Measurements from ENCODE around the gene SEPTIN8.

Gene SEPTIN8

GRCh38 chr5:132763181-132764036 lies 13.6 kb downstream of the SEPTIN8 start:
- Histone ChIP-seq H4K91ac (ENCODE audit: low read length) (no peak overlapping the region), H2BK12ac (ENCODE audit: low read length in 2 of 2) (no peak overlapping the region), H3K4me2 (ENCODE audit: low read length, poor library complexity, severe bottlenecking) (no peak overlapping the region), H3K4me3 (ENCODE audit: insufficient read depth in 1 of 2, low read depth in 1 of 2, low read length in 2 of 2) (no peak overlapping the region), H2BK15ac (ENCODE audit: low read depth, poor library complexity, severe bottlenecking) (no peak overlapping the region), H3K4me1 (ENCODE audit: control insufficient read depth, insufficient read depth, low read depth, low read length) (peaks cover 15% of the 10 kb centered on the region), H3K14ac (ENCODE audit: low read length in 2 of 2) (no peak overlapping the region), H2AK5ac (ENCODE audit: low read length, severe bottlenecking) (no peak overlapping the region), H3K9me3 (ENCODE audit: control insufficient read depth, low read length) (no peaks in the 10 kb centered on the region), H3K23ac (ENCODE audit: low read length in 2 of 2) (no peak overlapping the region), H4K8ac (ENCODE audit: low read length) (no peak overlapping the region), H2AFZ (ENCODE audit: low read depth, low read length) (no peak overlapping the region), H3K79me1 (replicated peaks; ENCODE audit: low read length, poor library complexity, severe bottlenecking) (peaks cover 28% of the 10 kb centered on the region), H3K27me3 (ENCODE audit: control insufficient read depth in 1 of 2, insufficient read depth in 1 of 2, low read length in 2 of 2) (no peaks in the 10 kb centered on the region), H3K18ac (ENCODE audit: low read depth in 1 of 2, low read length in 2 of 2) (no peak overlapping the region), H3K36me3 (ENCODE audit: control insufficient read depth in 1 of 2, insufficient read depth in 2 of 2, low read depth in 1 of 2, low read length in 2 of 2) (peaks cover 67 to 79% of the 10 kb centered on the region in 2 experiments), H3K27ac (ENCODE audit: low read length, poor library complexity, severe bottlenecking) (no peak overlapping the region), H3K9ac (ENCODE audit: low read length) (no peak overlapping the region), H3K4ac (ENCODE audit: low read depth in 1 of 2, low read length in 2 of 2) (no peak overlapping the region), H2BK5ac (ENCODE audit: low read depth, low read length, poor library complexity, severe bottlenecking) (no peak overlapping the region), H2BK120ac (ENCODE audit: low read depth, low read length) (no peak overlapping the region)
- DNase-seq, result no peak
- WGBS, result 97% methylated on average over 17 of the region's 17 CpGs

- no peak overlapping the region for H3K9ac ChIP-seq (ENCODE audit: low read length)
- no peak overlapping the region for H4K91ac ChIP-seq (ENCODE audit: low read length)
- H3K27me3 ChIP-seq (ENCODE audit: control insufficient read depth in 1 of 2, insufficient read depth in 1 of 2, low read length in 2 of 2), result no peaks in the 10 kb centered on the region
- H3K18ac ChIP-seq (ENCODE audit: low read depth in 1 of 2, low read length in 2 of 2), result no peak overlapping the region
- H2BK12ac ChIP-seq (ENCODE audit: low read length in 2 of 2), result no peak overlapping the region
- H2AK5ac ChIP-seq (ENCODE audit: low read length, severe bottlenecking), result no peak overlapping the region
- no peak for DNase-seq
- H2AFZ ChIP-seq (ENCODE audit: low read depth, low read length), result no peak overlapping the region
- peaks cover 77 to 86% of the 10 kb centered on the region in 2 experiments for H3K36me3 ChIP-seq (ENCODE audit: control insufficient read depth in 1 of 2, insufficient read depth in 2 of 2, low read depth in 1 of 2, low read length in 2 of 2)
- no peak overlapping the region for H4K8ac ChIP-seq (ENCODE audit: low read length)
- peaks cover 6% of the 10 kb centered on the region for H3K4me1 ChIP-seq (ENCODE audit: control insufficient read depth, insufficient read depth, low read depth, low read length)
- peaks cover 29% of the 10 kb centered on the region for H3K79me1 ChIP-seq (replicated peaks; ENCODE audit: low read length, poor library complexity, severe bottlenecking)
- no peak overlapping the region for H3K4me2 ChIP-seq (ENCODE audit: low read length, poor library complexity, severe bottlenecking)
- H3K4me3 ChIP-seq (ENCODE audit: insufficient read depth in 1 of 2, low read depth in 1 of 2, low read length in 2 of 2), result no peak overlapping the region
- H3K27ac ChIP-seq (ENCODE audit: low read length, poor library complexity, severe bottlenecking), result no peak overlapping the region
- H2BK5ac ChIP-seq (ENCODE audit: low read depth, low read length, poor library complexity, severe bottlenecking), result no peak overlapping the region
- H3K14ac ChIP-seq (ENCODE audit: low read length in 2 of 2), result no peak overlapping the region
- WGBS, result 99% methylated on average over 11 of the region's 11 CpGs
- no peak overlapping the region for H2BK120ac ChIP-seq (ENCODE audit: low read depth, low read length)
- no peak overlapping the region for H2BK15ac ChIP-seq (ENCODE audit: low read depth, poor library complexity, severe bottlenecking)
- no peak overlapping the region for H3K4ac ChIP-seq (ENCODE audit: low read depth in 1 of 2, low read length in 2 of 2)
- H3K23ac ChIP-seq (ENCODE audit: low read length in 2 of 2), result no peak overlapping the region
- H3K9me3 ChIP-seq (ENCODE audit: control insufficient read depth, low read length), result no peaks in the 10 kb centered on the region
Measured at GRCh38 chr5:132762246-132763000, 14.6 kb downstream of the SEPTIN8 start.

- Histone ChIP-seq H3K18ac (ENCODE audit: low read depth in 1 of 2, low read length in 2 of 2) (no peak overlapping the region), H3K4me1 (ENCODE audit: control insufficient read depth, insufficient read depth, low read depth, low read length) (peaks cover 2% of the 10 kb centered on the region), H4K8ac (ENCODE audit: low read length) (no peak overlapping the region), H2BK5ac (ENCODE audit: low read depth, low read length, poor library complexity, severe bottlenecking) (no peak overlapping the region), H2AFZ (ENCODE audit: low read depth, low read length) (no peak overlapping the region), H3K4me3 (ENCODE audit: insufficient read depth in 1 of 2, low read depth in 1 of 2, low read length in 2 of 2) (no peak overlapping the region), H2AK5ac (ENCODE audit: low read length, severe bottlenecking) (no peak overlapping the region), H3K79me1 (replicated peaks; ENCODE audit: low read length, poor library complexity, severe bottlenecking) (peaks cover 22% of the 10 kb centered on the region), H3K23ac (ENCODE audit: low read length in 2 of 2) (no peak overlapping the region), H3K9ac (ENCODE audit: low read length) (no peak overlapping the region), H3K4me2 (ENCODE audit: low read length, poor library complexity, severe bottlenecking) (no peak overlapping the region), H2BK120ac (ENCODE audit: low read depth, low read length) (no peak overlapping the region), H3K4ac (ENCODE audit: low read depth in 1 of 2, low read length in 2 of 2) (no peak overlapping the region), H2BK15ac (ENCODE audit: low read depth, poor library complexity, severe bottlenecking) (no peak overlapping the region), H3K27me3 (ENCODE audit: control insufficient read depth in 1 of 2, insufficient read depth in 1 of 2, low read length in 2 of 2) (peaks cover 0 to 6% of the 10 kb centered on the region in 2 experiments), H3K27ac (ENCODE audit: low read length, poor library complexity, severe bottlenecking) (no peak overlapping the region), H2BK12ac (ENCODE audit: low read length in 2 of 2) (no peak overlapping the region), H3K36me3 (ENCODE audit: control insufficient read depth in 1 of 2, insufficient read depth in 2 of 2, low read depth in 1 of 2, low read length in 2 of 2) (peaks cover 85 to 91% of the 10 kb centered on the region in 2 experiments), H4K91ac (ENCODE audit: low read length) (no peak overlapping the region), H3K14ac (ENCODE audit: low read length in 2 of 2) (no peak overlapping the region), H3K9me3 (ENCODE audit: control insufficient read depth, low read length) (no peaks in the 10 kb centered on the region)
- no peak for DNase-seq
- WGBS, result 97% methylated on average over 22 of the region's 22 CpGs
Measured at GRCh38 chr5:132761321-132762240, 15.5 kb downstream of the SEPTIN8 start.

Measured in mesenchymal stem cell (in vitro differentiated cells and primary cell).